MM.1S (cell line): Measurements from ENCODE around the gene BYSL.

Experiments
- DNase-seq: peaks from one replicate; pipeline ENCODE4 v3.0.0-alpha.2; 2015
- H2AFZ ChIP-seq: fragments of 300-600 bp; sonication (generic); 2 replicates; pipeline ENCODE4 v1.6.0; 2016; ENCODE audit warnings: antibody characterized with exemption, low read length
- H3F3A ChIP-seq: fragments of 300-600 bp; sonication (generic); 2 replicates; pipeline ENCODE4 v1.6.1; 2016; ENCODE audit warnings: mild to moderate bottlenecking, antibody characterized with exemption, low read length, moderate library complexity, mixed read lengths; ENCODE audit not compliant: insufficient read depth
- H3K27ac ChIP-seq: fragments of 300-600 bp; sonication (generic); 2 replicates; pipeline ENCODE4 v1.5.1; 2016; ENCODE audit warnings: mild to moderate bottlenecking, low read length
- H3K27me3 ChIP-seq: fragments of 300-600 bp; sonication (generic); replicated peaks from 2 replicates; pipeline ENCODE4 v1.6.0; 2016; ENCODE audit warnings: low read length; ENCODE audit not compliant: insufficient read depth
- H3K36me3 ChIP-seq: fragments of 300-600 bp; sonication (generic); replicated peaks from 2 replicates; pipeline ENCODE4 v1.6.1; 2016; ENCODE audit warnings: mild to moderate bottlenecking, low read length, mixed read lengths; ENCODE audit not compliant: insufficient read depth
- H3K4me1 ChIP-seq: fragments of 300-600 bp; sonication (generic); 2 replicates; pipeline ENCODE4 v1.6.1; 2016; ENCODE audit warnings: low read length, mixed read lengths
- H3K4me2 ChIP-seq: fragments of 300-600 bp; sonication (generic); 2 replicates; pipeline ENCODE4 v1.6.0; 2016; ENCODE audit warnings: low read depth, low read length
- H3K4me3 ChIP-seq: fragments of 300-600 bp; sonication (generic); 2 replicates; pipeline ENCODE4 v1.5.1; 2016; ENCODE audit warnings: low read length, mixed read lengths
- H3K79me2 ChIP-seq: fragments of 300-600 bp; sonication (generic); 2 replicates; pipeline ENCODE4 v1.6.1; 2016; ENCODE audit warnings: mixed run types, low read length, mixed read lengths
- H3K9ac ChIP-seq: fragments of 300-600 bp; sonication (generic); 2 replicates; pipeline ENCODE4 v1.6.1; 2016; ENCODE audit warnings: low read length, mixed read lengths
- H3K9me2 ChIP-seq: fragments of 300-600 bp; sonication (generic); replicated peaks from 2 replicates; pipeline ENCODE4 v1.6.1; 2016; ENCODE audit warnings: mild to moderate bottlenecking, low read length, mixed read lengths; ENCODE audit not compliant: insufficient read depth
- H3K9me3 ChIP-seq: fragments of 300-600 bp; sonication (generic); replicated peaks from 2 replicates; pipeline ENCODE4 v1.6.1; 2016; ENCODE audit warnings: mild to moderate bottlenecking, low read length, mixed read lengths; ENCODE audit not compliant: insufficient read depth
- H4K20me1 ChIP-seq: fragments of 300-600 bp; sonication (generic); 2 replicates; pipeline ENCODE4 v1.6.1; 2016; ENCODE audit warnings: mild to moderate bottlenecking, low read length, moderate library complexity, mixed read lengths; ENCODE audit not compliant: insufficient read depth
- CTCF ChIP-seq: fragments of 300-600 bp; sonication (generic); IDR thresholded peaks from 2 replicates; pipeline ENCODE4 v1.5.1; 2016; ENCODE audit warnings: antibody characterized with exemption, low read length, mixed read lengths
- EZH2 ChIP-seq: fragments of 300-600 bp; sonication (generic); optimal IDR thresholded peaks from 2 replicates; pipeline ENCODE3; 2017; ENCODE audit warnings: low read depth, mild to moderate bottlenecking, antibody characterized with exemption, low read length, mixed read lengths
- EZH2phosphoT487 ChIP-seq: fragments of 300-600 bp; sonication (generic); IDR thresholded peaks from 2 replicates; pipeline ENCODE4 v1.6.1; 2018; ENCODE audit warnings: antibody characterized with exemption, low read length

BYSL gene

DNA sequence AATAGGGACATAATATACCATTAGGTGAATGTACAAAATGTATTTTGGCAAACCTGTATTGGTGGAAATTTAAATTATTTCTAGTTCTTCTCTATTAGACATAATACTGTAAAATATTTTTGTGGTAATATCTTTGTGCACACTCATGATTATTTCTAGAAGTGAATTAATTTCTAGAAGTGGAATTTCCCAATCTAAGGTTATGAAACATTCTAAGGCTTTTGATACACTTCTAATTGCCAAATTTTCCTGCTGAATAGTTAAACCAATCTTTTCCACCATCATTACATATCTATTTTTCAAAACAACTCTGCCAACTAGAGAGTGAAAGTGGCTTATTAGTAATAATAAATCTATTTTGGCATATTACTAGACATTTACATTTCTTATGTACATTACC is 22.2 kb downstream of the BYSL start:
- Histone ChIP-seq H3F3A (no peaks in the 10 kb centered on the region), H3K36me3 (no peaks in the 10 kb centered on the region), H3K4me3 (no peak overlapping the region), H3K9ac (no peak overlapping the region), H3K27ac (no peak overlapping the region), H3K27me3 (no peaks in the 10 kb centered on the region), H3K4me1 (peaks cover 15% of the 10 kb centered on the region), H3K9me2 (no peaks in the 10 kb centered on the region), H3K9me3 (no peaks in the 10 kb centered on the region), H2AFZ (no peak overlapping the region), H3K4me2 (no peak overlapping the region), H4K20me1 (no peaks in the 10 kb centered on the region), H3K79me2 (peaks cover 30% of the 10 kb centered on the region)
- TF ChIP-seq CTCF (no peak), EZH2phosphoT487 (no peak), EZH2 (no peak)
- DNase-seq = no peak

GRCh38 chr6:41947581-41948220 is 26.4 kb downstream of the BYSL start:
- Histone ChIP-seq H3K9me3 (no peaks in the 10 kb centered on the region), H4K20me1 (no peaks in the 10 kb centered on the region), H3K27ac (no peak overlapping the region), H2AFZ (no peak overlapping the region), H3K36me3 (no peaks in the 10 kb centered on the region), H3K9me2 (no peaks in the 10 kb centered on the region), H3K4me2 (no peak overlapping the region), H3K27me3 (no peaks in the 10 kb centered on the region), H3K9ac (no peak overlapping the region), H3K79me2 (no peaks in the 10 kb centered on the region), H3F3A (no peaks in the 10 kb centered on the region), H3K4me1 (no peaks in the 10 kb centered on the region), H3K4me3 (no peak overlapping the region)
- no peak for DNase-seq
- no peak for TF ChIP-seq EZH2
- TF ChIP-seq EZH2phosphoT487 = no peak
- no peak for TF ChIP-seq CTCF

DNA sequence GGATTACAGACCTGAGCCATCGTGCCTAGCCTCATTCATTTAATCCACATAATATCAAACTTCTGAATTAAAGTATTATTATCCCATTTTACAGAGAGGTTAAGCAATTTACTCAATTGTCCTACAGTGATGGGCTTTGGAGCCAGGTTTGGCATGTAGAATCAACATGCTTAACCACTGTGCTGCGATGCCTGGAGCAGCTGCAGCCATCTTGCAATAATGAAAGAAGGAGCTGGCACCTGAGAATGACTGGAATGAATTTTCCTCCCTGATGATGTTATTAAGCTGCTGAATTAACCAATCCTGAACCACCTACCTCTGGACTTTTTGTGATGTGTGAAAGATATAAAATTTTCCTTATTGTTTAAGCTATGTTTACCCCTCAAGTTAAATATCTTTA is 33.4 kb downstream of the BYSL start:
- Histone ChIP-seq H3K4me3 (no peak overlapping the region), H3K79me2 (no peaks in the 10 kb centered on the region), H4K20me1 (no peaks in the 10 kb centered on the region), H3K27ac (no peak overlapping the region), H3K4me1 (no peaks in the 10 kb centered on the region), H3K9ac (no peak overlapping the region), H3K9me2 (no peaks in the 10 kb centered on the region), H2AFZ (no peak overlapping the region), H3K4me2 (no peak overlapping the region), H3F3A (no peaks in the 10 kb centered on the region), H3K27me3 (no peaks in the 10 kb centered on the region), H3K9me3 (no peaks in the 10 kb centered on the region), H3K36me3 (no peaks in the 10 kb centered on the region)
- TF ChIP-seq EZH2 = no peak
- TF ChIP-seq EZH2phosphoT487 = no peak
- TF ChIP-seq CTCF = no peak
- DNase-seq = no peak
